Amniotic epithelial cell (primary cell): ENCODE measurements around the gene HDAC1.

Experiments used
- DNase-seq: peaks from one replicate; pipeline ENCODE4 v3.0.0-alpha.2; 2010; ENCODE audit warnings: low read depth

The HDAC1 gene

GRCh38 chr1:32330558-32331151 lies 38.8 kb downstream of the HDAC1 start:
- DNase-seq = no peak

- DNase-seq = no peak
Observed at GRCh38 chr1:32331549-32331948, 39.7 kb downstream of the HDAC1 start.

DNA sequence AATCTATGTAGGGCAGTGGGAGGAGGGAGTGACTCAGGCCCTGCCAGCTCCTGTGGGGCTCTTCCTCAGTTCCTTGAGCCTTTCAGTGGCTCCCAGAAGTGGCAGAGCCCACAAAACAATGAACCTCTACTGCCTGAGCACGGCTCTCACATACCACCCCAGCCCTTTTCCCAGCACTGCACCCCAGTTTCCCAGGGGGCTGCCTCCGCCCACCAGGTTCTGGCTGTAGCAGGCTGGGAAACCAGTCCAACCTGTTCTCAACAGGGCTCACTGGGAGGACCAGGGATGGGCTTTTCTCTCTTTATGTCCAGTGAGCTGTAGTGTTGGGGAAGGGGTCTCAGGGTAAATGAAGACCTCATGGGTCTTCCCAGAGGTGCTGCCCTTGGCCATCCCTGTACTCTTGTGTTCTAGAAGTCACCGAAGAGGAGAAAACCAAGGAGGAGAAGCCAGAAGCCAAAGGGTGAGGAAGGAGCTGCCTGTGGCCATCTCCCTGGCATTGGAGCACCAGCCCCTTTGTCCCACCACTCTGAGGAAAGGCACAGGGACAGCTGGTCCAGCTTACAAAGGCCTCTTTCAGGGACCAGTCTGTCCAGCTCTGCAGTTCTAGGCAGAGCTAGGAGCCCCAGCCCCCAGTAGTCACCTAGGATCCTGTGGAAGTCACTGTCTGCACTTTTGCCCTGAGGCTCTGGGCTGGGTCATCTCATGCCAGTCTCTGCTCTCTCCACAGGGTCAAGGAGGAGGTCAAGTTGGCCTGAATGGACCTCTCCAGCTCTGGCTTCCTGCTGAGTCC lies 40.6 kb downstream of the HDAC1 start:
- no peak for DNase-seq

DNA sequence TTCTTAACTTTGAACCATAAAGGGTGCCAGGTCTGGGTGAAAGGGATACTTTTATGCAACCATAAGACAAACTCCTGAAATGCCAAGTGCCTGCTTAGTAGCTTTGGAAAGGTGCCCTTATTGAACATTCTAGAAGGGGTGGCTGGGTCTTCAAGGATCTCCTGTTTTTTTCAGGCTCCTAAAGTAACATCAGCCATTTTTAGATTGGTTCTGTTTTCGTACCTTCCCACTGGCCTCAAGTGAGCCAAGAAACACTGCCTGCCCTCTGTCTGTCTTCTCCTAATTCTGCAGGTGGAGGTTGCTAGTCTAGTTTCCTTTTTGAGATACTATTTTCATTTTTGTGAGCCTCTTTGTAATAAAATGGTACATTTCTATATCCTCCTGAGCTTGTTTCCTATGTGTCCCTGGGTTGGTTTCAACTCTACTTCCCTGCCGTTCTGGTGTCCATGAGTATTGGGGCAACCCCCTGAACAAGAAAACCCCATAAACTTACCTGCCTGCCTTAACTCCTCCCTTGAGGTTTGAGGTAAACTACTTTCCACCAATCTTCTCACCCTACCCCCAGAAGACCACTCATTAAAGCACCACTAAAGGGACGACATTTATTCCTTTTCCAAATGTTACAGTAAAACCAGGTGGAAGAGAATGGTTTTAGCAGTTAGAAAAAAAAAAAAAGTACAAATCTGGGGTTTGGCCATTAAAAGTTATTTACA lies 41.5 kb downstream of the HDAC1 start:
- no peak for DNase-seq

DNA sequence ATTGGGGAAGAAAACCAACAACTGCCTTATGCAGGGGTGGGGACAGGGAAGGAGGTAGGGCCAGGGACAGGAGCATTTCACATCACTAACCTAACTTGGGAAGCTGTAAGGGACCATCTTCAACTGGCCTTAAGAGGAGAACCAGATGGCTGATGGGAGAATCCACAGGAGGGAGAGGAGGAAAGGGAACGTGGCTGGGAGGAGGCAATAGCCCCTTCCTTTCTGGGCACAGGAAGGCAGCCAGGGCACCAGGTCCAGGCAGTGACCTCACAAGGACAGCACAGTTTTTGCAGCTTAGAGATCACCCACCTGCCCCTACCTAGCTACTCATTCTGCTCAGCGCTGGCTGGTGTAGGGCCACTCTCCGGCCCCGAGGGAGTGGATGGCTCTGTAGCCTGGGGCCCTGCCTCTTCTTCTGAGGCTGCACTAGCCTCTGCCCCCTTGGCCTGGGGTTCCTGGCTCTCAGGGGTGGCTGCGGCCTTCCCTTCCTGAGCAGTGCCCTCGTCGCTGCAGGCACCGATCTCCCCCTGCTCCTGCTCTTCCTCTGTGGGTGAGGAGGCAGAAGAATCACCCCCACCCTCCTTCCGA lies 42.5 kb downstream of the HDAC1 start:
- DNase-seq = no peak

GRCh38 chr1:32334864-32335534 lies 43.1 kb downstream of the HDAC1 start:
- DNase-seq = no peak

DNA sequence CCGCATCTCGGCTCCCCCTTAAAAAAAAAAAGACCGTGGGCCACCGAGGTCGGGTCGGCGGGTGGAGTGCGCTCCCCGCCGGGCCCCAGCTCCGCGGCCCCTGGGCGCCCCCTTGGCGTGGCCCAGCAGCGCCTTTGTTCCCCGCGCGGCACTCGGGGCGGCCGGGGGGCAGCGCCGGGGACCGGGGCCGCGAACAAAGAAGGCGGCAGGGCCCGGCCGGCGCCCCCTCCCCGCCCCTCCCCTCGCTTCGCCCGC lies 43.6 kb downstream of the HDAC1 start:
- DNase-seq = no peak

DNA sequence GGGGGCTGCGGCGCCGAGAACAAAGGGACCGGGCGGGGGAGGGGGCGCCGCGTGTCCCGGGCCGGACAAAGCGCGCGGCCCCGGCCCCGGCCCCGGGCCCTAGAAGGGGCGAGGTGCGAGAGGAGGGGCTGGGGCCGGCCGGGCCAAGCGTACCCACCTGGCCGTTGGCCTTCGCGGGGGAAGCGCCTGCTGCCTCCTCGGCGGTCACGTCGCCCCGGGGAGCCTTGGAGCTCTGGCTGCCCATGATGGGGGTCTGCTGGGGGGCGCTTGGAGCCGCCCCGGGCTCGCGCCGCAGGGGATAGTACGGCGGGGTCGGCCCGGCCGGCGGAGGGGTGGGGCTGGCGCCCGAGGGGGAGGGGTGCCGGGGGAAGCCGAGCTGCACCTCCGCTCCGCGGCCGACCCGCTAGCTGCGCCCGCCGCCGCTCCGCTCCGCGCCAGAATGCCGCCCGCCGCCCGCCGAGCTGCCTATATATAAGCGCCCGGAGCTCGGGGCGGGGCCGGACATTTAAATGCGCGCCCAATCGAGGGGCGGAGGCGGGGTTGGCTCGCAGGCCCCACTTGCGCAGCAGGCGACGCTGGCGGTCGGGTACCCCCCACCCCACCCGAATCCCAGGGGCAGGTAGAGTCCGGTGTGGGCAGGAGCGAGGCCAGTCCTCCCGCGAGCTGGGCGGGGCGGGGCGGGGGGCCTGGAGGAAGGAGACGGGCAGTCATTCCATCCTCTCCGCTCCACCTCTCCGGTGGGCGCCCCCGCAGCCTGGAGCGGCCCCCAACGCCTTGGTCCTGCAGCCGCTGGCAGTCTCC lies 44.1 kb downstream of the HDAC1 start, which contains the start of gene MARCKSL1:
MARCKSL1 (minus strand) TSS at position 444 of the 801 bp plus-strand sequence; CDS start at position 244, 200 bp downstream.
- peak; percentile 38 for DNase-seq

DNA sequence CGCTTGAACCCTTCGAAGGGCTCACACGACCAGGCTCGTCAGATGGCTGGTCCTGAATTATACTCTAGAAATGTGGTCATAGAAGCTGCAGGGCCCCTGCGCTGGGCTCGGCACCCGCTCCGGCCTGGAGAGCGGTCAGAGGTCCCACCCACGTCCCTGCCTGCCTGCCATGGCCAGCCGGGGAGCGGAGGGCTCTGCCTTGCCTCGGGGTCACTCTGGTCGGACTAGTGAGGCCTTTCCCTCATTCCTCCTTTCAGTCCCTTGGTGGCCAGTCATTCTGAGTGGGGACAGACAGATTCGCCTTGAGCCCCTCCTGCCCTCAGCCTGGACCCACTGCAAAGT lies 44.7 kb downstream of the HDAC1 start:
- no peak for DNase-seq

DNA sequence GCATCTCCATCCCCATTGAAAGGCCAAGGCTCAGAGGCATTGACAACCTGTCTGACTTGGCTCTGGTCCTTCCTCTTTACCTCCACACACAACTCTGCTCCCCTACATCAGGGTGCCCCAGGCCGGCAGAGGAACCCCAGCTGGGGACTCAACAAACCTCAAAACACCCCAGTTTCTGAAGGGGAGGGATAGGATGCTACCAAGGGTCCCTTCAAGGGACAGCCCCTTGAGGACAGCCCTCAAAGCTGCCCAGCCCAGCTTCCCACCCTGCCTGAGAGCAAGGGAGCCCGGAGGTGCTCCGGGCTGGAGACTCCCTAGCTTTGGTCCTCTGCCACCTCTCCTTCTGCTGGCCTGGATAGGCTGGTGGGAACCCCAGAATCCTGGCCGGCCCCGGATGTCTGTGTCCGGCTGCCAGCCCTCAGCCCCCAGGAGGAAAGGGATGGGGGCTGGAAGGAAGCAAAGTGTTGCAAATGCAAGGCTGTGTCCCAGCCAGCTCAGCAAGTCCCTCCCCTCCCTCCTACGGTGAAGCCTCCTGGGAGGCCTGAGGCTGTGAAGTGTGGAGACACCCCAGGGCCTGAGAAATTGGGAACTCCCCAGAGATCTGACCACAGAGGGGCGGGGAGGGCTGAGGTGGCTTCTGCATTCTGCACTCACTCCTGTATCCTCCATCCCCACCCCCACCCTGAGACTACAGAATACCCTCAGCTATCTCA lies 45.2 kb downstream of the HDAC1 start:
- DNase-seq = no peak

DNA sequence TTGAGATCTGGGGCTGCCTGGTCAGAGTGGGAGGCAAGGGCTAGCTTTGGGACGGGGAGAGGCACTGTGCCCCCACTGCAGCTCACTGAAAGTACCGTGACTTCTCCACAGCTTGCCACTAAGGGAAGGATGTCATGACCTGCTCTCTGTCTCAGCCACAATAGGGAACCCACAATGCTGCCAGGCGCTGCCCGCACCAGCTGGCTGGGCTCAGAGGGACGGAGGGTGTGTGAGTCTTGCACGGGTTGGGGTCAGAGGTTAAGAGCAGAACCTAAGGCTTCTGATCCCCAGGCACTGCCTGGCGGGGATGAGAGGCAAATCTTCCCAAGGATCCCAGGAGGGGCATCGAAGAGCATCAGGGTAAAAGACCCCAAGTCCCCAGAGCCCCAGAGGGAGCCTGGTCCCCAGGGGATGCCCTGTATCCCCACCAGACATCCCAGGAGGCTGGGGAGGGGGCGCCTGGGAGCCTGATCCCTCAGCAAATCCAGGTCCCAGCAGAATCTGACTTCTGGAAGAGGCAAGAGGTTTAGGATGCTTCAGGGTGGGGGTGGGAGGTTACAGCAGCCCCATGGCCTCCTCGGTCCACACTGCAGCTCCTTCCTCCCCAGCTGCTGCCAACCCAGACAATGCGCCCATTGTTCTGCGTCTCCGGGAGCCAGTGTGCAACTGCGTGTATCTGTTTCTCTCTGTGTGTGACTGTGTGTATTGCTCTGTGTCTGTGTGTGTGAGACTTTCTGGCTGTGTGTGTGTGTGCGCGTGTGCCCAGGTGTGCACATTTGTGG lies 46.2 kb downstream of the HDAC1 start:
- no peak for DNase-seq

- DNase-seq = no peak
Observed at GRCh38 chr1:32338637-32339145, 46.8 kb downstream of the HDAC1 start.

- peak; percentile 86 for DNase-seq
Observed at GRCh38 chr1:32339363-32339978, 47.6 kb downstream of the HDAC1 start.

- DNase-seq = no peak
Observed at GRCh38 chr1:32341186-32341757, 49.4 kb downstream of the HDAC1 start.

DNA sequence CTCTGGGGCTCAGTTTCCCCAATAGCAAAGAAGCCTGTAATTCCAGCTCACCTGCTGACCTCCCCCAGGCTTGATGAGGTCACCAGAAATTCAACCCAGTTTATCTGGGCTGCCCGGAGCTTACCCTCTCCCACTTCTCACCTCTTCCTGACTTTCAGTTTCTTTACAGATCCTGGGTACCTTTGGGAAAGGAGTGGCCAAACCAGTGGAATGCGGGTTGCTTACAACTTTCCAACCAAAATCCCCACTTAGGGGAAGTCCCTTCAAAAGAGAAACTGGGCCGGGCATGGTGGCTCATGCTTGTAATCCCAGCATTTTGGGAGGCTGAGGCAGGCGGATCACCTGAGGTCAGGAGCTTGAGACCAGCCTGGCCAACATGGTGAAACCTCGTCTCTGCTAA lies 50.1 kb downstream of the HDAC1 start:
- no peak for DNase-seq

DNA sequence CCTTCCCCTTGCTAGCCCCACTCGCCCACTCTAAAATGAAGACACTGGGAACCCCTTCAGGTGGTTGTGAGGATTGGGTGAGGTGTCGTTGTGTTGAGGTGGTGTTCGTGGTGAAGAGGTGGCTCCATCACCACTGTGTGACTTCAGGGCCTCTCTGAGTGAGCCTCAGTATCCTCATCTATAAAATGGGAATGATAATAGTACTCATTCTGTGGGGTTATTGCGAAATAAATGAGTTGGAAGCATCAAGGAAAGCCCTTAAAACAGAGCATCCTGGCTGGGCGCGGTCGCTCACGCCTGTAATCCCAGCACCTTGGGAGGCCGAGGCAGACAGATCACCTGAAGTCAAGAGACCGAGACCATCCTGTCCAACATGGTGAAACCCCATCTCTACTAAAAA lies 50.8 kb downstream of the HDAC1 start:
- no peak for DNase-seq

DNA sequence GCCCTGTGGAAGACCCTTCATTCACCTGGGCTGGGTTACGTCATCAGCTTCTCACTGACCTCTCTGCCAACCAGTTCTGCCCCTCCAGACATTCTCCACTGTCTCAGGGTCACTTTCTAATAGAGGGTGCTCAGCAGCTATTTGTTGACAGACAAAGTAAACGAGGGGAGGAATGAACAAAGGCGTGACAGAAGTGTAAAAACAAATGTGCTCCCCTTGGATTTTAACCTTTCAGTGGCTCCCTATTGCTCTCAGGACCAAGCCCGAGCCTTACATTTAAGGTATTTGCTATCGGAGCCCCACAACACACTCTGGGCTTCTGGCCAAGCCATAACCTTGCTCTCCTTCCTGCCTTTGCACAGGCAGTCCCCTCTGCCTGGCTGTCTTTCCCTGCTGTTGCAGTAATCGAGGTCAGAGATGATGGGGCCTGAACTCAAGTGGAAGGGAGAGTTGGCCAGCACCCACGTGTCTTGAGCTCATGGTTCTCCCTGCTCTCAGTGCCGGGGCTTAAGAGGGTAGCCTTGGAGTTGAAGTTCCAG lies 53.5 kb downstream of the HDAC1 start:
- peak; percentile 87 for DNase-seq

GRCh38 chr1:32346532-32347157 lies 54.8 kb downstream of the HDAC1 start:
- no peak for DNase-seq
